KG1 (cell line): Measurements from ENCODE around the gene PABPC1L2A.
"Not testable (repeated sequence)": the region's sequence is repeated elsewhere in the genome, so short reads cannot be mapped to it uniquely, and the experiment has no call there.

Experiments used
- DNase-seq: peaks from one replicate; lab custom pipeline; 2025; lab: John Stamatoyannopoulos, UW

PABPC1L2A gene

DNA sequence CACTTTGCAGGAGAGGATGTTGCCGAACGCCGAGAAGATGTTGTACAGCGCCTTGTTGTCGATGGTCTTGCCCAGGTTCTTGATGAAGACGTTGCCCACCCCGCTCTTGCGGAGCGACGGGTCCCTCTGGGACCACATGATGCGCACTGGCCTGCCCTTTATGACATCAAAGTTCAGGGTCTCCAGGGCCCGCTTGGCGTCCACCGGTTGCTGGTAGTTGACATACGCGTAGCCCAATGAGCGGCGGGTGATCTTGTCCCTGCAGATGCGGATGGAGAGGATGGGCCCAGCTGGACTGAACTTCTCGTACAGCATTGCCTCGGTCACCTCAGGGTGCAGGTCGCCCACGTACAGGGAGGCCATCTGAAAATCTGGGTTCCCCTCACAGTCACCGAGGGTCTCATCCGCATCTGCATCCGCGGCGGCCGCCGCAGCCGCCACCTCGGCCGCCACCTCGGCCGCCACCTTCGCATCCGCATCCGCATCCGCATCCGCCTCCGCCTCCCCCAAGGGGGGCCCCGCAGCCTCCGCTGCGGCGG lies at the start of gene PABPC1L2A:
Gene PABPC1L2A (minus strand): TSS at position 489 of the 539 bp plus-strand sequence. CDS start 126 bp downstream, at position 363.
- not testable (repeated sequence) for DNase-seq

DNA sequence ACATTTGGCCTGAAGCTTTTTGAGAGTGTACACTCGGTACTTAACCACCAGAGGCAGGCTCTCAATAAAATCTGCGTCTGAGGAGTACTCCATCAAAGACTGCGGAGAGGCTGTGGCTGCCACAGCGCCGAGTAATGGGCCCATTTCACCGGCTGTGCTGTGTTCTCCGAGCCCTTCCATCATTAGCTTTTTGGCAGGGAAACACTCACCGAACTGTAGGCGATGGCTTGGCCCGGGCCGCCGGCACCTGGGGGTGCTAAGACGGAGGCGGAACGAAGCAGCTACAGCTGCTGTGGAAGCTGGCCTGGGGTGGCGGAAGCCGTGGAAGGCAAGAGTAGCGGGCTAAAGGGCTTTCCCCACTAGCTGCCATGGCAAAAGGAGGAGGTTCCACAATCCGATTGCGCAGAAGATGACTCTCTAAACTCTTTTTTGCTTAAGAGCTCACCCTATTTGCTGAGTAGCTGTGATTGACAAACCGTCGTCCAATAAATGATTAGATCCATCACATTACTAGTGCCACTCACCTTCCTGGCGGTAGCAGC lies 48.5 kb upstream of the PABPC1L2A start:
- DNase-seq, result no peak

DNA sequence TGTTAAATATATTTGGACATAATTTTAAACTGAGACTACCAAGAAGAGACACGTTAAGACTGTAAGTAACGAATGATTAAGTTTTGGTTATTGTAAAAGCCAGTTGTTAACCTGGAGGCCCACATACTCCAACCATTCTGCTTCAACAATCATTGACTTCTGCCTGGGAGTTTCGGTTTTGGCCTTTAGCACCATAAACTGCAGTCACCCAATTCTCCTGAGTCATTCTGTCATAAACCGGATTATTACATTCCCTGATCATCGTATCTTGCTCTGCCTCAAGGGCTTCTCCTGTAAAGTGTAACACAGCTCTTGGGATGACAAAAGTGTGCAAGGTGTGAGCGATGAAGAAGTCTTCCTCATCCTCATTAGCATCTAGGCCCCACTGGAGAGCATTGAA lies 46.9 kb upstream of the PABPC1L2A start:
- DNase-seq, result no peak

DNA sequence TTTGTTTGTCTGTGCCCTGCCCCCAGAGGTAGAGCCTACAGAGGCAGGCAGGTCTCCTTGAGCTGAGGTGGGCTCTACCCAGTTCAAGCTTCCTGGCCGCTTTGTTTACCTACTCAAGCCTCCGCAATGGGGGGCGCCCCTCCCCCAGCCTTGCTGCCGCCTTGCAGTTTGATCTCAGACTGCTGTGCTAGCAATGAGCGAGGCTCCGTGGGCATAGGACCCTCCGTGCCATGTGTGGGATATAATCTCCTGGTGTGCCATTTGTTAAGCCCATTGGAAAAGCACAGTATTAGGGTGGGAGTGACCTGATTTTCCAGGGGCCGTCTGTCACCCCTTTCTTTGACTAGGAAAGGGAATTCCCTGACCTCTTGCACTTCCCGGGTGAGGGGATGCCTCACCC lies 20.2 kb upstream of the PABPC1L2A start:
- DNase-seq, result not testable (repeated sequence)

DNA sequence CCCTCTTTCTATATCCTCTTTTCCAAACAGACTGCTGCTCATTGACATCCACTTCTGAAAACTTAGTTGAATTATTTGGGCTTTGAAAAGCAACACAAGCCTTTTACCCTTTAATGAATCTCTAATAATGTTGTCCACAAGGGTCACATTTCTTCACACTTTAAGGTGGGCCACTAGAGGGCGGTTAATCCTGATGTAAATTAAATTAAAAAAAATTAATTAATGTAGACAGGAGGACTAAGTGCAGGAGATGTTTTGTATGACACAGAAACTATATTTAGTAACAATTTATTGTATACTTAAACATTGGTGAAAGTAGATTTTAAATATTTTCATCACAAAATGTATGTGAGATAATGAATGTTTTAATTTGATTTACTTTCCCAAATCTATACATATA lies 7.5 kb upstream of the PABPC1L2A start:
- not testable (repeated sequence) for DNase-seq

DNA sequence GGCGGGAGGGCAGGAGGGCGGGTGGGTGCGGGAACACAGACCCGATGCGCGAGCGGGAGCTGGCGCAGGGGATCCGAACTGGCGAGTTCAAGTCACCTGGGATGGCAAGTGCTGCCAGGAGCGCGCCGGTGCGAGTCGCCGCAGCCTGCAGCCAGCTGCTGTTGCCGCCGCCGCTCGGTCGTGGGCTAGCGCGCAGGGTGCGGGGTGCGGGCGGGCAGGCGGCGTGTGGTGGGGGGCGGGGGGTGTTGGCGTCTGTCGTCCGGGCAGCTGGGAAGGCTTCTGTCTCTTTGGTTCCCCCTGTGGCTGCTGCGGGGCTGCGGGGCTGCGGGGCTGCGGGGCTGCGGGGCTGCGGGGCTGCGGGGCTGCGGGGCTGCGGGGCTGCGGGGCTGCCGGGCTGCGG lies 572 bp upstream of the PABPC1L2A start:
- not testable (repeated sequence) for DNase-seq

DNA sequence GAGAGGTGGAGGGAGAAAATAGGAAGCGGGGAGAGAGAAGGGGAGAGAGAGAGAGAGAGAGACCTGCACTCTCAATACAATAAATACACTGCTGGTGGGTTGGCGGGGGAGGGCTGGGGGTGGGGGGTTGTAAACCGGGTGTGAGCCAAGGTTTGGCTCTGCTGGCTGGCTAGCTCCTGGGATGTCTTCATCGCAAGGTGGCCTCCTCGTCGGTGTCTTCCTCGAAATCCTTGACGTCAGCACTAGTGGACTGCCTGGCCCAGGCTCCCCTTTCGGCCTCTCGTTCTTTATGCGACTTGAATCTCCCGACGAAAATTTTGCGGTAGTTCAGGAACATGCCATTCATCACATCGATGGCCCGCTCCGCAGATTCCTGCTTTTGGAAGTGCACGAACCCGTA lies 715 bp downstream of the PABPC1L2A start:
- not testable (repeated sequence) for DNase-seq

DNA sequence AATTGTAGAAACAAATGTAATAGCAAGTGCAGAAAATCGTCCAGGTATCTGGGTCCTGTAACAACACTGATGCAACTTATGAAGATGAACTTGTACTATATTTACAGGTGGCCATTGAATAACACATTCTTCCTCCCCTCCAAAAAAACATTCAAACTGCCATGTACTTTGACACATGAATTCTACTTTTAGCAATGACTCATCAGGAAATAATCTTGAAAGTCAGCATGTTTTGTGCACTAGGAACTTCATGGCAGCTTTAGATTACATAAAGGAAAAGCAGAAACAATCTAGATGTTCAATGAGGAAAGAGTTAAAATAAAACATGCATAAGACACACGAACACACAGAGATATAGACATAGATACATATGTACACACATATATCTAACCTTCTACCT lies 2.5 kb downstream of the PABPC1L2A start:
- DNase-seq, result no peak

DNA sequence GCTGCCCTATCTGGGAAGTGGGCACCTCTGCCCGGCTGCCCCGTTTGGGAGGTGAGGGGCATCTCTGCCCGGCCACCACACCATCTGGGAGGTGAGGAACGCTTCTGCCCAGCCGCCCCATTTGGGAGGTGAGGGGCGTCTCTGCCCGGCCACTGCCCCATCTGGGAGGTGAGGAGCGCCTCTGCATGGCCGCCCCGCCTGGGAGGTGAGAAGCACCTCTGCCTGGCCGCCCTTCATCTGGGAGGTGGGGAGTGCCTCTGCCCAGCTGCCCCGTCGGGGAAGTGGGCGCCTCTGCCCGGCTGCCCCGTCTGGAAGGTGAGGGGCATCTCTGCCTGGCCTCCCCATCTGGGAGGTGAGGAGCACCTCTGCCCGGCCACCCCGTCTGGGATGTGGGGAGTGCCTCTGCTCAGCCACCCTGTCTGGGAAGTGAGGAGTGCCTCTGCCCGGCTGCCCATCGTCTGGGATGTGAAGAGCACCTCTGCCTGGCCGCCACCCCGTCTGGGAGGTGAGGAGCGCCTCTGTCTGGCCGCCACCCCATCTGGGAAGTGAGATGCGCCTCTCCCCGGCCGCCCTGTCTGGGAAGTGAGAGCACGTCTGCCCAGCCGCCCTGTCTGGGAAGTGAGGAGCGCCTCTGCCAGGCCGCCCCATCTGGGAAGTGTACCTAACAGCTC lies 9.8 kb downstream of the PABPC1L2A start:
- no peak for DNase-seq

DNA sequence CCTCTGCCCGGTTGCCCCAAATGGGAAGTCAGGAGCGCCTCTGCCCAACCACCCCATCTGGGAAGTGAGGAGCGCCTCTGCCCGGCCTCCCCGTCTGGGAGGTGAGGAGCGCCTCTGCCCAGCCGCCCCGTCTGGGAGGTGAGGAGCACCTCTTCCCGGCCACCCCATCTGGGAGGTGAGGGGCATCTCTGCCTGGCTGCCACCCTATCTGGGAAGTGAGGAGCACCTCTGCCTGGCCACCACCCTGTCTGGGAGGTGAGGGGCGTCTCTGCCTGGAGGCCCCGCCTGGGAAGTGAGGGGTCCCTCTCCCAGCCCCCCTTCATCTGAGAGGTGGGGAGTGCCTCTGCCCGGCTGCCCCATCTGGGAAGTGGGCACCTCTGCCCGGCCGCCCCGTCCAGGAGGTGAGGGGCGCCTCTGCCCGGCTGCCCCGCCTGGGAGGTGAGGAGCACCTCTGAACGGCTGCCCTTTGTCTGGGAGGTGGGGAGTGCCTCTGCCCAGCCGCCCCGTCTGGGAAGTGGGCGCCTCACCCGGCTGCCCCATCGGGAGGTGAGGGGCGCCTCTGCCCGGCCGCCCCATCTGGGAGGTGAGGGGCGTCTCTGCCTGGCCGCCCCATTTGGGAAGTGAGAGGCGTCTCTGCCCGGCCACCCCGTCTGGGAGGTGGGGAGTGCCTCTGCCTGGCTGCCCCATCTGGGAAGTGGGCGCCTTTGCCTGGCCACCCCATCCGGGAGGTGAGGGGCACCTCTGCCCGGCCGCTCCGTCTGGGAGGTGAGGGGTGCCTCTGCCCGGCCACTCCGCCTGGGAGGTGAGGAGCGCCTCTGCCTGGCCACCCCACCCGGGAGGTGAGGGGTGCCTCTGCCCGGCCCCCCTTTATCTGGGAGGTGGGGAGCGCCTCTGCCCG lies 10.6 kb downstream of the PABPC1L2A start:
- DNase-seq, result no peak

DNA sequence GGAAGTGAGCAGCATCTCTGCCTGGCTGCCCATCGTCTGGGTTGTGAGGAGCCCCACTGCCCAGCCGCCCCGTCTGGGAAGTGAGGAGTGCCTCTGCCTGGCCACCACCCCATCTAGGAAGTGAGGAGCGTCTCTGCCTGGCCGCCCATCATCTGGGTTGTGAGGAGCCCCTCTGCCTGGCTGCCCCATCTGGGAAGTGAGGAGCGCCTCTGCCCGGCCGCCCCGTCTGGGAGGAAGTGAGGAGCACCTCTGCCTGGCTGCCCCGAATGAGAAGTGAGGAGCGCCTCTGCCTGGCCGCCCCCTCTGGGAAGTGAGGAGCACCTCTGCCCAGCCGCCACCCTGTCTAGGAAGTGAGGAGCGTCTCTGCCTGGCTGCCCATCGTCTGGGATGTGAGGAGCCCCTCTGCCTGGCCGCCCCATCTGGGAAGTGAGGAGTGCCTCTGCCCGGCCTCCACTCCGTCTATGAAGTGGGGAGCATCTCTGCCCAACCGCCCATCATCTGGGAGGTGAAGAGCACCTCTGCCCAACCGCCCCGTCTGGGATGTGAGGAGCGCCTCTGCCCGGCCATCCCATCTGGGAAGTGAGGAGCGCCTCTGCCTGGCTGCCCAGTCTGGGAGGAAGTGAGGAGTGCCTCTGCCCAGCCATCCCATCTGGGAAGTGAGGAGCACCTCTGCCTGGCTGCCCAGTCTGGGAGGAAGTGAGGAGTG lies 11.4 kb downstream of the PABPC1L2A start:
- DNase-seq, result not testable (repeated sequence)

DNA sequence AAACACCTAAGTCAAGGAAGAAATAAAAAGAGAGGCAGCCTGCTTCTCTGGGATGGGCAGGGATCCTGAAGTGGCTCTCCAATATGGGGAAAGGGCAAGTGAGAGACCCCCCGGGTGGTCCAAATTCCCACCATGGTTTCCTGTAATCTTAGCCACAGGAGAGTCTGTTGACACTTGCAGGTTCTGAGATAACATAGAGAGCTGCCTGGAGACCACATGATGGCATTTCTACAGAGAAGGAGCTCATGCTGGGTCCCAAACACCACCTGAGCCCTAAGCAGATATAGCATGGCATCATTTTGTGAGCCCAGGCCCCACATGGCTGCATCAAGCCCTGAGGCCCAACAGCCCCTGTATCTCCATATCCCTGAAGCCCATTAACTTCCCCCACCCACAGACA lies 50.4 kb downstream of the PABPC1L2A start:
- DNase-seq, result no peak
